Measurements from ENCODE around the gene SAMD13.

DNA sequence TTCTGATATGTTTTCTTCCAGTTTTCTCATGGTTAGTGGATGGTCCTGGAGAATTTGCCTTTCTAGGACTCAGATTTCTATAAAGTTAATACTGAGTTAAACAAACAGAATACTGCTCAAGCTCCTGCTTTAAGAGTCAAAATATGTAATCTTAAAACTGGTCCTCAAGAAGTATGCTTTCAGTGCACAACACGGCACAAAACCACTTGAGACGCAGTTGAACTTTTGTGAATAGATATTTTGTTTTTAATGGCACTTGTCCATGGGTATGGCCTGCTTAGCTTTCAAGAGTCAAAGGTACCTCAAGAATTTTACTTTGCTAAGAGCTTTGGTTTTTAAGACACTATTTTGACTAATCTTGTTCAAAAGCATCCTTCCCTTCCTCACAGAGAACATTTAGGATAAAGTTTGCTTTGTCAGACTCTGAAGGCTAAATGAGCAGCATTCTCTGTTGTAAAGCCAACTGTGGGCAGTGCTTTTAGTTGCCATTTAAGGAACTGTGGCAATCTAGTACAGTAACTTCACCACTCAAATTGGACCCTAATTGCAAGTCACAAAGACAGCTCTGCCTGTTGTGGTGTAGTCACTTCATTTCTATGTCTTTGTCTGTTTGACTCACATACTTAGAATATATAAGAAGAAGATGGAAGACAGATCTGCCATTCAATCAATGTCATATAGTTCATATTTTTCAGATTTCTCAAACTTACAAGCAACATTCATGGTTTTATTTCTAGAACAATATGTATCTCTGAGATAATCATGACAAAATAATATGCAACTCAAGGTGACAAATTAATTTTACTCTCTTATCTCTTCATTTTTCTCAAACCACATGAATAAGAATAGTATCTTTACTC is 28.8 kb downstream of the SAMD13 start:
- no peak for TF ChIP-seq HNF4G (IDR thresholded peaks at IDR 0.05)
- no peak for TF ChIP-seq YY1 (IDR thresholded peaks at IDR 0.05)
- TF ChIP-seq CTCF (IDR thresholded peaks at IDR 0.05; ENCODE audit: low read depth, low read length, missing input control) = no peak
- no peak for TF ChIP-seq JUND (IDR thresholded peaks at IDR 0.05)
- no peak for TF ChIP-seq MAX (IDR thresholded peaks at IDR 0.05)
- TF ChIP-seq, protein P1, sequence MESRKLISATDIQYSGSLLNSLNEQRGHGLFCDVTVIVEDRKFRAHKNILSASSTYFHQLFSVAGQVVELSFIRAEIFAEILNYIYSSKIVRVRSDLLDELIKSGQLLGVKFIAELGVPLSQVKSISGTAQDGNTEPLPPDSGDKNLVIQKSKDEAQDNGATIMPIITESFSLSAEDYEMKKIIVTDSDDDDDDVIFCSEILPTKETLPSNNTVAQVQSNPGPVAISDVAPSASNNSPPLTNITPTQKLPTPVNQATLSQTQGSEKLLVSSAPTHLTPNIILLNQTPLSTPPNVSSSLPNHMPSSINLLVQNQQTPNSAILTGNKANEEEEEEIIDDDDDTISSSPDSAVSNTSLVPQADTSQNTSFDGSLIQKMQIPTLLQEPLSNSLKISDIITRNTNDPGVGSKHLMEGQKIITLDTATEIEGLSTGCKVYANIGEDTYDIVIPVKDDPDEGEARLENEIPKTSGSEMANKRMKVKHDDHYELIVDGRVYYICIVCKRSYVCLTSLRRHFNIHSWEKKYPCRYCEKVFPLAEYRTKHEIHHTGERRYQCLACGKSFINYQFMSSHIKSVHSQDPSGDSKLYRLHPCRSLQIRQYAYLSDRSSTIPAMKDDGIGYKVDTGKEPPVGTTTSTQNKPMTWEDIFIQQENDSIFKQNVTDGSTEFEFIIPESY (IDR thresholded peaks at IDR 0.05) = no peak
- no peak for TF ChIP-seq RAD21 (IDR thresholded peaks at IDR 0.05)
- no peak for TF ChIP-seq REST (IDR thresholded peaks at IDR 0.05)
- no peak for TF ChIP-seq TAF1 (conservative IDR thresholded peaks at IDR 0.05)
- no peak for TF ChIP-seq GABPA (IDR thresholded peaks at IDR 0.05 in 1 of 2, conservative IDR thresholded peaks at IDR 0.05 in 1 of 2)
- TF ChIP-seq EGR1 (IDR thresholded peaks at IDR 0.05; ENCODE audit: low read depth in 2 of 2) = no peak
- no peak for TF ChIP-seq SP1 (IDR thresholded peaks at IDR 0.05)
- no peak for TF ChIP-seq ATF3 (IDR thresholded peaks at IDR 0.05)
